ENCODE data around the gene ATF7.

- TF ChIP-seq FOS (IDR thresholded peaks at IDR 0.05; ENCODE audit: borderline replicate concordance, insufficient read depth, low read length) (no peak), EZH2 (IDR thresholded peaks at IDR 0.05; ENCODE audit: borderline replicate concordance, low read depth, low read length, severe bottlenecking) (no peak), CTCF (IDR thresholded peaks at IDR 0.05; ENCODE audit: extremely low read depth in 1 of 2, insufficient read depth in 1 of 2, low read depth in 1 of 2, low read length in 2 of 2) (no peak), POLR2A (IDR thresholded peaks at IDR 0.05; ENCODE audit: low read depth, low read length) (no peak), MYC (IDR thresholded peaks at IDR 0.05; ENCODE audit: low read depth, low read length) (no peak), JUN (IDR thresholded peaks at IDR 0.05; ENCODE audit: borderline replicate concordance, insufficient read depth, insufficient read length, low read depth) (no peak), POLR2AphosphoS5 (IDR thresholded peaks at IDR 0.05; ENCODE audit: insufficient read depth, low read depth, low read length) (no peak), GATA2 (IDR thresholded peaks at IDR 0.05; ENCODE audit: insufficient read depth, insufficient read length, low read depth, low read length) (no peak)
- TF ChIP-seq, protein P1, sequence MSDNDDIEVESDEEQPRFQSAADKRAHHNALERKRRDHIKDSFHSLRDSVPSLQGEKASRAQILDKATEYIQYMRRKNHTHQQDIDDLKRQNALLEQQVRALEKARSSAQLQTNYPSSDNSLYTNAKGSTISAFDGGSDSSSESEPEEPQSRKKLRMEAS (IDR thresholded peaks at IDR 0.05; ENCODE audit: insufficient read depth, insufficient read length): no peak
Measured at GRCh38 chr12:53659011-53659551, 32.9 kb upstream of the ATF7 start.
